ENCODE results near the gene KLHL13. TPM values are rescaled to one million over a fixed set of nuclear protein-coding genes. Genes with fewer than 3 reads are reported as not detected.

Gene KLHL13
- total and polyA plus RNA-seq, 10 of the 15 experiments (the other 5 are each of a cell fraction or from before 2014, with no cell fraction given), result 8.2 to 34.1 (median 13.8) TPM

- TF ChIP-seq BHLHE40 (IDR thresholded peaks at IDR 0.05; ENCODE audit: borderline replicate concordance in 1 of 2, low read depth in 2 of 2, low read length in 1 of 2) (no peak), MTA2 (IDR thresholded peaks at IDR 0.05; ENCODE audit: low read depth) (no peak)
Measured at GRCh38 chrX:117969782-117970181, 146.8 kb downstream of the KLHL13 start (continued).

GRCh38 chrX:117969328-117969727 is 147.3 kb downstream of the KLHL13 start:
- intact Hi-C loops (cut with micrococcal nuclease; ENCODE audit: unreplicated experiment), result no loop called here
- POLR2A ChIA-PET, result no interaction called here
- no peaks in the 10 kb centered on the region for H3K4me1 ChIP-seq (ENCODE audit: control insufficient read depth, insufficient read depth, low read length)
- TF ChIP-seq SUPT20H (IDR thresholded peaks at IDR 0.05; ENCODE audit: borderline replicate concordance, control insufficient read depth, low read depth, low read length), result no peak
- TF ChIP-seq ZZZ3 (IDR thresholded peaks at IDR 0.05; ENCODE audit: control insufficient read depth, insufficient read length, low read depth), result no peak
- TF ChIP-seq ATF3 (IDR thresholded peaks at IDR 0.05; ENCODE audit: borderline replicate concordance, extremely low read depth, low read depth, low read length), result no peak
- TF ChIP-seq, protein P1, sequence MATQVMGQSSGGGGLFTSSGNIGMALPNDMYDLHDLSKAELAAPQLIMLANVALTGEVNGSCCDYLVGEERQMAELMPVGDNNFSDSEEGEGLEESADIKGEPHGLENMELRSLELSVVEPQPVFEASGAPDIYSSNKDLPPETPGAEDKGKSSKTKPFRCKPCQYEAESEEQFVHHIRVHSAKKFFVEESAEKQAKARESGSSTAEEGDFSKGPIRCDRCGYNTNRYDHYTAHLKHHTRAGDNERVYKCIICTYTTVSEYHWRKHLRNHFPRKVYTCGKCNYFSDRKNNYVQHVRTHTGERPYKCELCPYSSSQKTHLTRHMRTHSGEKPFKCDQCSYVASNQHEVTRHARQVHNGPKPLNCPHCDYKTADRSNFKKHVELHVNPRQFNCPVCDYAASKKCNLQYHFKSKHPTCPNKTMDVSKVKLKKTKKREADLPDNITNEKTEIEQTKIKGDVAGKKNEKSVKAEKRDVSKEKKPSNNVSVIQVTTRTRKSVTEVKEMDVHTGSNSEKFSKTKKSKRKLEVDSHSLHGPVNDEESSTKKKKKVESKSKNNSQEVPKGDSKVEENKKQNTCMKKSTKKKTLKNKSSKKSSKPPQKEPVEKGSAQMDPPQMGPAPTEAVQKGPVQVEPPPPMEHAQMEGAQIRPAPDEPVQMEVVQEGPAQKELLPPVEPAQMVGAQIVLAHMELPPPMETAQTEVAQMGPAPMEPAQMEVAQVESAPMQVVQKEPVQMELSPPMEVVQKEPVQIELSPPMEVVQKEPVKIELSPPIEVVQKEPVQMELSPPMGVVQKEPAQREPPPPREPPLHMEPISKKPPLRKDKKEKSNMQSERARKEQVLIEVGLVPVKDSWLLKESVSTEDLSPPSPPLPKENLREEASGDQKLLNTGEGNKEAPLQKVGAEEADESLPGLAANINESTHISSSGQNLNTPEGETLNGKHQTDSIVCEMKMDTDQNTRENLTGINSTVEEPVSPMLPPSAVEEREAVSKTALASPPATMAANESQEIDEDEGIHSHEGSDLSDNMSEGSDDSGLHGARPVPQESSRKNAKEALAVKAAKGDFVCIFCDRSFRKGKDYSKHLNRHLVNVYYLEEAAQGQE (IDR thresholded peaks at IDR 0.05; ENCODE audit: low read depth, low read length), result no peak
- no peak for TF ChIP-seq TARDBP (IDR thresholded peaks at IDR 0.05; ENCODE audit: borderline replicate concordance)
- no peak for TF ChIP-seq PML (IDR thresholded peaks at IDR 0.05; ENCODE audit: low read length)
- TF ChIP-seq CEBPB (IDR thresholded peaks at IDR 0.05; ENCODE audit: borderline replicate concordance in 1 of 2, low read depth in 2 of 2, low read length in 2 of 2), result no peak
- TF ChIP-seq PAX8 (IDR thresholded peaks at IDR 0.05), result no peak
- no peak for TF ChIP-seq GATAD2B (conservative IDR thresholded peaks at IDR 0.05; ENCODE audit: low read depth)
- no peak for TF ChIP-seq RUNX3 (IDR thresholded peaks at IDR 0.05; ENCODE audit: low read length)
- no peak for TF ChIP-seq JUND (IDR thresholded peaks at IDR 0.05; ENCODE audit: low read depth, low read length)
- no peak for TF ChIP-seq CTCF (IDR thresholded peaks at IDR 0.05 in 2 of 3, conservative IDR thresholded peaks at IDR 0.05 in 1 of 3; ENCODE audit: control insufficient read depth in 2 of 3, extremely low read depth in 1 of 3, insufficient read depth in 1 of 3, low read depth in 3 of 3, low read length in 3 of 3)
- no peak for TF ChIP-seq MYB (IDR thresholded peaks at IDR 0.05; ENCODE audit: borderline replicate concordance, low read depth, low read length)
- no peak for DNase-seq (ENCODE audit: low read depth, low spot score)
- no peak overlapping the region for H2AFZ ChIP-seq (ENCODE audit: control insufficient read depth, low read depth, low read length)
- no peaks in the 10 kb centered on the region for H4K20me1 ChIP-seq (ENCODE audit: control insufficient read depth, insufficient read depth)
- H3K27me3 ChIP-seq (replicated peaks in 1 of 2; ENCODE audit: control insufficient read depth in 2 of 2, insufficient read depth in 2 of 2, low read length in 1 of 2), result no peaks in the 10 kb centered on the region
- RAD21 ChIA-PET (ENCODE audit: unreplicated experiment), result no interaction called here
- H3K4me3 ChIP-seq, result no peak overlapping the region
- CTCF ChIA-PET, result interaction anchor here (0.9 kb wide), 1 partner anchor 17 kb away, joined by 3 read pairs; no protein-coding TSS in a partner anchor
- in situ Hi-C loops (cut with MboI), result no loop called here
- no peaks in the 10 kb centered on the region for H3K9me3 ChIP-seq (replicated peaks; ENCODE audit: control insufficient read depth, insufficient read depth, low read length)
- no TSS peak for BruUV-seq (replicated peaks)
- H3K9ac ChIP-seq (ENCODE audit: control insufficient read depth, insufficient read depth, low read length), result no peak overlapping the region
- no peaks in the 10 kb centered on the region for H3K79me2 ChIP-seq (ENCODE audit: control insufficient read depth, insufficient read depth, low read length)
- no peak for FAIRE-seq
- no peak overlapping the region for H3K4me2 ChIP-seq (ENCODE audit: control insufficient read depth, insufficient read depth)
- no peak for ATAC-seq
- SMC1A ChIA-PET (ENCODE audit: uncharacterized antibody, unreplicated experiment), result no interaction called here
- no peaks in the 10 kb centered on the region for H3K36me3 ChIP-seq (ENCODE audit: control insufficient read depth in 2 of 2, insufficient read depth in 2 of 2, low read length in 1 of 2)
- no peak overlapping the region for H3K27ac ChIP-seq (ENCODE audit: control insufficient read depth, insufficient read depth)

Measured in GM12878 (cell line).